Esophagus squamous epithelium (tissue), 5 donors: ENCODE measurements around the gene CAP1. TPM values are rescaled to one million over a fixed set of nuclear protein-coding genes. Genes with fewer than 3 reads are reported as not detected.
"Not testable (repeated sequence)": the region's sequence is repeated elsewhere in the genome, so short reads cannot be mapped to it uniquely, and the experiment has no call there.

Source experiments
- DNase-seq: peaks from one replicate; lab custom pipeline; 2025; lab: John Stamatoyannopoulos, UW
- H3K27ac ChIP-seq, 4 donors: fragments of 200-600 bp; sonication (generic); one replicate each; pipeline ENCODE4 v1.5.1; 2016 to 2019; ENCODE audit warnings: mild to moderate bottlenecking in 1 of 4
- H3K27me3 ChIP-seq, 4 donors: fragments of 200-600 bp; sonication (generic); 1 replicate in 3 of 4; 2 replicates in 1 of 4; pipeline versions ENCODE4 v1.5.1 to v1.6.0; 2017 to 2021; ENCODE audit warnings: antibody characterized with exemption in 1 of 4
- H3K36me3 ChIP-seq, 3 donors: fragments of 200-600 bp; sonication (generic); one replicate each; pipeline ENCODE4 v1.5.1; 2016 to 2019
- H3K4me1 ChIP-seq, 3 donors: fragments of 200-600 bp; sonication (generic); one replicate each; pipeline ENCODE4 v1.5.1; 2017 to 2019
- H3K4me3 ChIP-seq, 4 donors: fragments of 200-600 bp; sonication (generic); 1 replicate in 3 of 4; 2 replicates in 1 of 4; pipeline ENCODE4 v1.5.1; 2016 to 2019; ENCODE audit warnings: mild to moderate bottlenecking in 2 of 4, moderate library complexity in 1 of 4
- H3K9me3 ChIP-seq, 3 donors: fragments of 200-600 bp; sonication (generic); one replicate each; pipeline ENCODE4 v1.5.1; 2016 to 2019
- CTCF ChIP-seq, 6 experiments: fragments of 450-650 bp in 4 of 6; fragments of 200-600 bp in 2 of 6; sonication (generic) in 2 of 6; IDR thresholded peaks; one replicate each; pipeline ENCODE4 v1.5.1; 2016 to 2019; ENCODE audit warnings: antibody characterized with exemption in 6 of 6, mild to moderate bottlenecking in 4 of 6, moderate library complexity in 4 of 6
- POLR2A ChIP-seq, 4 donors: fragments of 450-650 bp; IDR thresholded peaks; one replicate each; pipeline ENCODE4 v1.6.1; 2017; ENCODE audit warnings: antibody characterized with exemption in 4 of 4, mild to moderate bottlenecking in 4 of 4, moderate library complexity in 3 of 4
- WGBS, 2 donors: methylation state at CpG; one replicate each; pipeline ENCODE4 v1.1.5; 2018; 5-methylcytosine and 5-hydroxymethylcytosine counted together
- intact Hi-C: fragments of 100-400 bp; cut with DNase I; formaldehyde crosslinking; loops from one replicate; pipeline ENCODE4 v1.15.0; 2022
- total RNA-seq, 4 donors: library from RNA; depleted of rRNA; stranded (reverse); fragments of >200 nt; gene quantifications; one replicate each; pipeline ENCODE4 v1.1.0, GENCODE V29; 2016
- donor health status: DM: yes; HTN: yes; CAD: no.

The CAP1 gene
- total RNA-seq, 4 donors from 2014 or later: 157 to 282 (median 227) TPM

- Histone ChIP-seq H3K27me3 (peaks cover 0 to 21% (median 0%) of the 10 kb centered on the region in 4 donors), H3K4me3 (no peak overlapping the region), H3K36me3 (no peaks in the 10 kb centered on the region), H3K27ac (no peak overlapping the region), H3K9me3 (no peaks in the 10 kb centered on the region), H3K4me1 (peaks cover 8 to 36% (median 12%) of the 10 kb centered on the region in 3 donors)
- intact Hi-C loops: loop anchor here (10.0 kb wide), 1 partner anchor 48 kb away; no protein-coding TSS in a partner anchor
- DNase-seq: no peak
- 34 to 35% methylated on average over 4 of the region's 4 CpGs for WGBS, 2 donors
- no peak for TF ChIP-seq POLR2A (IDR thresholded peaks at IDR 0.05)
- TF ChIP-seq CTCF (IDR thresholded peaks at IDR 0.05): peak; percentile 46 to 65 (median 58)
These were observed 8.2 kb upstream of the CAP1 start for GRCh38 chr1:40032240-40032891.

- Histone ChIP-seq H3K4me3 (no peak overlapping the region), H3K36me3 (no peaks in the 10 kb centered on the region), H3K27ac (peak overlapping the region in 1 of 4 donors; percentile 6), H3K4me1 (peaks cover 19 to 57% (median 26%) of the 10 kb centered on the region in 3 donors), H3K9me3 (no peaks in the 10 kb centered on the region), H3K27me3 (peaks cover 0 to 6% (median 0%) of the 10 kb centered on the region in 4 donors)
- TF ChIP-seq CTCF (IDR thresholded peaks at IDR 0.05) (no peak), POLR2A (IDR thresholded peaks at IDR 0.05) (no peak)
- WGBS, 2 donors: 56 to 71% methylated on average over 2 of the region's 2 CpGs
- intact Hi-C loops: loop anchor here (10.0 kb wide), 1 partner anchor 50 kb away; no protein-coding TSS in a partner anchor
- no peak for DNase-seq
These were observed 5.7 kb upstream of the CAP1 start for GRCh38 chr1:40034869-40035268.

- Histone ChIP-seq H3K4me3 (no peak overlapping the region), H3K4me1 (peaks cover 19 to 49% (median 29%) of the 10 kb centered on the region in 3 donors), H3K9me3 (no peaks in the 10 kb centered on the region), H3K27me3 (no peaks in the 10 kb centered on the region), H3K36me3 (no peaks in the 10 kb centered on the region), H3K27ac (peak overlapping the region in 3 of 4 donors; percentile 64 to 99 (median 68))
- no peak for TF ChIP-seq CTCF (IDR thresholded peaks at IDR 0.05)
- TF ChIP-seq POLR2A (IDR thresholded peaks at IDR 0.05): no peak
- intact Hi-C loops: loop anchor here (10.0 kb wide), 1 partner anchor 52 kb away; no protein-coding TSS in a partner anchor
- 13 to 14% methylated on average over 4 of the region's 4 CpGs for whole genome bisulfite sequencing, 2 donors
- DNase-seq: no peak
These were observed 4.0 kb upstream of the CAP1 start for GRCh38 chr1:40036574-40036973.

GRCh38 chr1:40037254-40037653, 3.3 kb upstream of the CAP1 start:
- H3K4me3 ChIP-seq, H3K9me3 ChIP-seq, H3K27me3 ChIP-seq, H3K36me3 ChIP-seq, DNase-seq: not testable (repeated sequence)
- intact Hi-C loops: loop anchor here (10.0 kb wide), 1 partner anchor 52 kb away; no protein-coding TSS in a partner anchor
- H3K4me1 ChIP-seq: peaks cover 19 to 51% (median 36%) of the 10 kb centered on the region in 3 donors
- peak overlapping the region in 2 of 4 donors; percentile 68 to 99 for H3K27ac ChIP-seq
- WGBS, 2 donors: 82 to 93% methylated on average over 8 of the region's 8 CpGs

GRCh38 chr1:40038697-40039096, 1.8 kb upstream of the CAP1 start:
- intact Hi-C loops: loop anchor here (10.0 kb wide), 1 partner anchor 54 kb away; no protein-coding TSS in a partner anchor
- DNase-seq: no peak
- H3K27ac ChIP-seq: peak overlapping the region in 3 of 4 donors; percentile 96 to 100 (median 99)
- no peak overlapping the region for H3K4me3 ChIP-seq
- peaks cover 0 to 10% (median 0%) of the 10 kb centered on the region in 3 donors for H3K36me3 ChIP-seq
- no peaks in the 10 kb centered on the region for H3K27me3 ChIP-seq
- 43 to 55% methylated on average over 3 of the region's 3 CpGs for WGBS, 2 donors
- TF ChIP-seq POLR2A (IDR thresholded peaks at IDR 0.05) (no peak), CTCF (IDR thresholded peaks at IDR 0.05) (no peak)
- H3K4me1 ChIP-seq: peaks cover 23 to 63% (median 48%) of the 10 kb centered on the region in 3 donors
- H3K9me3 ChIP-seq: no peaks in the 10 kb centered on the region
